HG02571 (cell line): ENCODE measurements around the gene SPCS1.

Experiments
- ATAC-seq: cut with Tn5 transposase; IDR thresholded peaks from one replicate; pipeline ENCODE4 v1.9.1; 2021; ENCODE audit warnings: mild to moderate bottlenecking, moderate library complexity; ENCODE audit not compliant: unreplicated experiment

The SPCS1 gene

DNA sequence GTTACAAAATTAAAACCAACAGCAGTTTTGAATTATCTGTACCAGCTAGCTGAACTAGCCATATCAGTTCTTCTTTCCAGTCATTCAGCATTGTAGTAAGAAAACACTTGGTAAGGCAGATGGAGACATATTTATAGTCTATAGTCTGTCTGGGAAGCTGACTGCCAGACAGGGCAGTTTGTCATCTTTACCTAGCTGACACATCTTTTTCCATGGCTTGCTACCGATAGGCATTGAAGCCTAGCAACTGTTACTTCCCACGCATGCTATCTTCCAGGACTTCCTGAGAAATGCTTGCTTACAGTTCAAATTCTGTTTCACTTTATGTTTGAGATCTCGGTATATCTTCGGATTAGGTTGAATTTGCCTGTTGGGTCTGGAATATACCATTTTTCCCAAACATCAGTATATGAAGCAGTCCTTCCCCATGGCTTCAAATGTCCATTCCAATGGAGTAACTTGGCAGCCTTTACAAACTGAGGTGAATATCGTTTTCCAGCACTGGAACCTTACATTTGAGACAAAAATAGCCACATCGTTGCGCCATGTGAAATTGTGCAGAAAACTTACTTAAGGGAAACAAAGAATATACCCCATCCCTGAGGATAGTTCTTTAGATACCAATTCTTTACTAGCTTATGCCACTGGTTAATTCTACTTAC, 11.2 kb upstream of the SPCS1 start:
- no peak for ATAC-seq

DNA sequence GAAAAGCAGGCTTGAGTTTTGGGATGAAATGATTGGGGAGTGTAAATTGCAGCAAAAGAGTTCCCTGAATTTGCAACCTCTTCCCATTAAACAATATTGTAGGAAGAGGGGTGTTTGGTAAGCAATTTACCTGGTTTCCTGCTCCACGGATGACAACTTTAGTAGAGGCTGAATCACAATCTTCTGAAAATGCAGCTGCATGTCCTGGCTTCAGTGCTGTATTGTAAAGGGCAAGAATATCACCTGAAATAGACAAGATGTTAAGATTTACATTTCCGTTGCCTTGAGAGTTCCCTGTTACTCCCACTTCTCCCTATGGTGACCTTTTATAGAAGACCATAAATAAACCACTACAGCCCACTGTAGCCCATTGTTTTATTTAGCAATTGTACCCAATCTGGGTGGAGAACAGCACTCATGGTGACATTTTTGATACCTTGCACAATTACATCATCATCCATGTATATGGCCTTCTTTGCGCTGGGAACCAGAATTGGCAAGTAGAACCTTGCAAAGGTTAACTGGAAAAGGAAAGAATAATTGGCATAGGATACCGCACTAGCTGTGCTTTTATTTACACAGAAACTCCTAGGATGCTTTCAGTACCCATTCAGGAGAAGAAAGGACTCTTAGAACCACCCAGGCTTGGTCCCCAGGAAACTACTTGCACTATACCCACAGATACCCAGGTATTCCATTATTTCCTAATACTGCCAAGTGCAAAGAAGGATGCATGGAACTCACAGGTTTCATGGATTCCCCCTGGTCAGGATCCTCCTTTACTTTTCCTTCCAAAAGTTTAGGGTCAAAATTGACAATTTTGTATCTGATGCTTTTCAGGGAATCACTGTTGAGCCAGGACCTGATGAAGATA, 9.9 kb upstream of the SPCS1 start:
- no peak for ATAC-seq

DNA sequence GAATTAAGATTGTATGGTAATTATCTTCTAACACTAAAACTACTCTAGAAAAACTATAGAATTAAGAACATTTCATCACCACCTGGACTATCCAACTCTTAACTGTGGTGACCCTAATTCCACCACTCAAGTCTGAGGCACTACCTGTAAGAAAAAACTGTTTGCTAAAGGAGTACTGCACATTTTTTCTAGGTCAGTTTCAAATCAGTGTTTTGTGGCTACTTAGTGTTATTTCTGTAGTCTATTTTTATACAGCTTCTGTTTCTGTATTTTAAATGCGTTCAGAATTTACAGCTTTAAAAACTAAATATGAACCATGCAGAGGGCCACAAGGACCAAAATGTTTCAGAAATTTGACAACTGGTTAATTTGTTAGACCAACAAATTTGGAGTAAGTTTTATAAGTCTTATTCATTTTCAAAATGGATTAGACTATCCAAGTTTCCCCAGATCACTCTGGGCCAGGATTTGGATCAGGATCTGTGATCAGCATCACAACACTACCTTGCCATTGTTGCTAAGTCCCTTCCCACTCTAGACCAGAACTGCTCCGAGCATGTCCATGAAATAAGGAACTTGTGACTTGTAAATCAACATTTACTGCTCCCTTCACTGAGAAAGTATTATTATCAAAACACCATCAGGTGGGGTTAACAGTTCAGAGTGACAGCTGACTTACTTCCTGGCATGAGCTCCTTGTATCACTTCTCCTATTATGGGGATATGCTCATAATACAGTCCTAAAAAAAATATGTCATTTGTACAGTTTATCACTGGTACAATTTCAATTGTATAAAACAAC, 8.9 kb upstream of the SPCS1 start:
- no peak for ATAC-seq

DNA sequence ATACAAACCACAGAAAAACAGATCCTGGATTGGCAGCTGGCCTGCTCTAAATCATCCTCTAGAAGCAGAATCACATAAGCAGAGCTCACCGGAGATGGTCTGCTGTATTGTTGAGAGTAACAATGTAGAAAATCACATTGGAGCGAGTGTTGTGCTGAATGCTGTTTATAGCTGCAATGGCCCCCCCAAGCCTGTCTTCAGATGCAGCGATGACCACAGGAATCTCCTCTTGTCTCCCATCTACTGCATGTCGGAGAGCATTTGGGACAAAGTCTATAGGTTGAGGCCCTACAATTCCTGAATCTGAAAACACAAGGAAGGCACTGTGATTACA, 8.3 kb upstream of the SPCS1 start:
- ATAC-seq = no peak

DNA sequence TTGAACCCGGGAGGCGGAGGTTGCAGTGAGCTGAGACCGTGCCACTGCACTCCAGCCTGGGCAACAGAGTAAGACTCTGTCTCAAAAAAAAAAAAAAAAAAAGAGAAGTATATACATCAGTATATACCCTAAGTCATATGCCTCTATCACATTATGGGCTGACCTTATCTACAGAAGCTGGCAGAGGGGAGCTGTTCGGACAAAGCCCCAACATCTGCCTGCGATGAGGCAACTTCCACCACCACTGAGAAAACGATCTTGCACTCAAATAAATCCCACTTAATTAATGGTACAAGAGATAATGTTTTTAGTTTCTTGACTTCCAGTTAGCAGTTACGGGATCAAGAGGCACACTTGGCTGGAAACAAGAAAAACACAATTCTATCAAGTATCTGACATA, 2.6 kb upstream of the SPCS1 start:
- ATAC-seq = no peak

DNA sequence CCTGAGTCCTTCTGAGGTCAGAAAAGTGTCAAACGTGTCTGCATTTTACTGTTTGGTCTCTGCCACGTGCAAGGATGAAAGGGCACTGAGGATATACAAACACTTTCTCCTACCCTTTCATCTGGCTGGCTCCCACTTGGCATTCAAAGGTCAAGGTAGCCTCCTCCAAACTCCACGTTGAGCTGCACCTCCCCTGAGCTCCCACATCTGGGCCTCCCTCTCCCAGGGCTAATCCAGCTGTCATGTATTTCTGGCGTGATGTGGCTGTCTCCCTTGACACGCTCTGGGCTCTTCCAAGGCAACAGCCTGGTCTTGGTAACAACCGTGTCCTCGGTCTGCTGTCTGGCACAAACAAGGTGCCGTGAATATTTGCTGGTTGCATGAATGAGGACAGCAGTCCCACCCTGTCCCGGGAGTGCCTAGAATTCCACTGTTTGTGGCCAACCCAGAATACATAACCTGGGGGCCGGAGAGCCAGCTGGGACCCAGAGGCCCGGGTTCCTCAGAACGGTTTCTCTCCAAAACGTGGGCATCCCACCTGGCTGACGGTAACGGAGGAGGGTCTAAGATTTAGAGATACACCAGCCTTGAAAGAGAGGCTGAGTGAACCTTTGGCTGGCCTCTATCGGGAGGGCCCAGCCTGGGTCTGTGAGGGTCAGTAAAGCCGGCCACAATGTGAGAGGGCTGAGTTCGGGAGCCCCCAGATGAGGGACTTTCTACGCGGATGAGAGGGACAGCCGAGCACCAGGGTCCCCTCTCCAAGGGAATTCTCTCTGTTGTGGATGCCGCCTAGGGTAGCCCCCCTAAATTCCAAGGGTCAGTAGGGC, 1.1 kb upstream of the SPCS1 start:
- no peak for ATAC-seq

DNA sequence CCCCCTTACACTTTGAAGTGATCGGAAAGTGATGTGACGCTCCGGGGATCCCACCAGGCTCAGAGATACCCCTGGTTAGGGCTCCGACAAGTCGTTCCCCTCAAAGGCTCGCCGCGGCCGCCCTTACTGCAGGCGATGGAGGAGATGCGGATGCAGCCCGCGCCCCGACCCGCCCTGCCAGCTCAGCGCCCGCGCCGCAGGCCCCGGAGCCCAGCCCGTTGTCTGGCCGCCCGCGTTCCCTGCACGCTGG, 543 bp upstream of the SPCS1 start:
- no peak for ATAC-seq

DNA sequence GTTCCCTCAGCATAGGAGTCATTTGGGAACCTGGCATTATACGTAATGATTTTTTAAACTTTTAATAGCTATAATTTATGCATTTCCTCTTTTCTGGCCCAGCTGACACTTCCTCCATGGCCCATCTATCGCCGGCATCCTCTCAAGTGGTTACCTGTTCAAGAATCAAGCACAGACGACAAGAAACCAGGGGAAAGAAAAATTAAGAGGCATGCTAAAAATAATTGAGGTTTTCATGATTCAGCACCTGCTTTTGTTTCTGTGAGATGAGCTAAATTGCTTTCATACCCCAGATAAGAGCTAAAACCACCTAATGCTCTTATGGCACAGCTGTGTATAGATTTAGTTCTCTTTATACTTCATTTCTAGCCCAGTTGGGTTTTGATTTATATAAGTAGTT, 1.7 kb downstream of the SPCS1 start:
- no peak for ATAC-seq

DNA sequence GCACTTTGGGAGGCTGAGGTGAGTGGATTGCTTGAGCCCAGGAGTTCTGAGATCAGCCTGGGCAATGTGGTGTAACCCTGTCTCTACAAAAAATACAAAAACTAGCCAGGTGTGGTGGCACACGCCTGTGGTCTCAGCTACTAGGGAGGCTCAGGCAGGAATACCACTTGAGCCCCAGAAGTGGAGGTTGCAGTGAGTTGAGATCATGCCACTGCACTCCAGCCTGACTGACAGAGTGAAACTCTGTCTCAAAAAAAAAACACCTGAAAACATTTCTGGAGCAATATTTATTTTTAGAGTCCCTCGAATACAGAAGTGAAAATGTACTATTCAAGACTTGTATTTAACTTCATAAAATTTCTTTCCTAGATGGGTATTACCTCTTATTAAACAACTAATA, 4.6 kb downstream of the SPCS1 start:
- ATAC-seq = no peak

DNA sequence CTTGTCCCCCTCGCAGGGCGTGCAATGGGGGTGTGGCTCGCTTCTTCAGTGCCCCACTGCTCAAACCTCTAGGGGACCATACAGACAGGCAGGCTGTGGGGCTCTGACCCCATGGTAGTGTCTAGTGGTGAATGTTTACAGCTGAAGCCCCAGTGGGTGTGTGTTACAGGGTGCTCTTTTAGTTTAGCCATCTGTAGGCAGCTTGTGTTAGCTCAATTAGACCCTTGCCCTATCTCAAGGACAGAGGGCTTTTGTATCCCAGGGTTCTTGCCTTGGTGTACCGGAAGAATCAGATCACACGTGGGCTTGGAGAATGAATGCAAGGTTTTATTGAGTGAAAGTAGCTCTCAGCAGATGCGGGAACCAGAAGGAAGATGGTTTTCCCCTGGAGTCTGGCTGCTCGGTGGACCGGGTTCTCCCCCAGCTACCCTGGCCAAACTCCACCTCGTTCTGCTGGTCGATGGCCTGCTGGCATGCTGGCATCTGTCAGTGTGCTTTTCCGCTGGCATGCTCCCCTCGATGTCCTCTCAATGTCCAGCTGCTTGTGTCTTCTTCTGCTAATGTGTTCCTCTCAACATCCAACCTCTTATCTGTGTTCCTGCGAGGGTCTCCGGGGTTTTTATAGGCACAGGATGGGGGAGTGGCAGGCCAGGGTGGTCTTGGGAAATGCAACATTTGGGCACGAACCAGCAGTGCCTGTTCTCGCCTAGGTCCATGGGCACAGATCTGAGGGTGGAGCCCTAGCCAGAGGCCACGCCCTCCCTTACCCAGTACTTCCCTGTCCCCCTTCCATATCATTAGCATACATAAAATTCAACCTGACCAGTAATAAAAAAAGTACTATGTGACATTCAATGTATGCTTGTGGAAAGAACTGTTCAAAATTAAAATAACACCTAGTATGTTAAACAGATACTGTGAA, 6.6 kb downstream of the SPCS1 start:
- ATAC-seq = no peak

DNA sequence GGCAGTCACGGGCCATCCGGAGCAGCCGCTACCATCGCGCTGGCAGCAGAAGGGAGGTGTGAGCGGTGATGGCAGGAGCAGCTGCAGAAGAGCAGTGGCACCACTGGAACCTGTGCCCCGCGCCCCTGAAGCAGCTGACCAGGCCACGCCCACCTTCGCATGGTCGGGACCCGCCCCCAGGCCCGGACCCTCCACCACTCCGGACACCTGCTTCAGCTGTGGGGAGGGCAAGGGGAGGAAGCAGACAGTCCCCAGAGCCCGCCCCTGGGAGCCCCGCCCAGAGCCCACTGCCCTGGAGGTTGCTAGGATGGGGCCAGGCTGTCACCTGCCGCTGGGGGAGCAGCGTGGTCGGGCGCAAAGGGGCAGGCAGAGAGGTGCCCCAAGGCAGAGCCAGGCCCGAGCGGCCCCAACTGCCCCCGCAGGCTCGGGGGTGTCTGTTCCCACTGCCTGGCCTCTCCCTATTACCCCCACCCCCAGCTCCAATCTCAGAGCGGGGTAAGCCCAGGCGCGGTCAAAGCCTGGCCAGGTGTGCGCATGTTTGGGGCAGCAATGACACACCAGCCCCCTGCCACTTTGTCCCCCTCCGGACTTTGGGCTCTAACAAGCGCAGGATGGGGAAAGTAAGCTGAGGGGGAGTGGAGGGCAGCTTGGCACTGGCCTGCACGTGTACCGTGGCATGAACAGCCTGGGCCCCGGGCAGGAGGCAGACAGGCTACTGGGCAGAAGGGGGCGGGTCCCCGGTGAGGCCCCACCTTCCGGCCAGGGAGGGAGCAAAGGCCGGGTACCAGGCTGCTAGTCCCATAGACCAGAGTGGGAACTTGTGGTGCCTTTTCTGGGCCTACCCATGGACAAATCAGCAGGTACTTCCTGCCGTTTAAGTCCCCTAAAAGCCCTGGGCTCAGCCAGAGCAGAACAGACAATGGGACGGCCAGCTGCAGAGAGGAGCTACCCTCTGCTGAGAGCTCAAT, 8.7 kb downstream of the SPCS1 start:
- ATAC-seq = no peak

DNA sequence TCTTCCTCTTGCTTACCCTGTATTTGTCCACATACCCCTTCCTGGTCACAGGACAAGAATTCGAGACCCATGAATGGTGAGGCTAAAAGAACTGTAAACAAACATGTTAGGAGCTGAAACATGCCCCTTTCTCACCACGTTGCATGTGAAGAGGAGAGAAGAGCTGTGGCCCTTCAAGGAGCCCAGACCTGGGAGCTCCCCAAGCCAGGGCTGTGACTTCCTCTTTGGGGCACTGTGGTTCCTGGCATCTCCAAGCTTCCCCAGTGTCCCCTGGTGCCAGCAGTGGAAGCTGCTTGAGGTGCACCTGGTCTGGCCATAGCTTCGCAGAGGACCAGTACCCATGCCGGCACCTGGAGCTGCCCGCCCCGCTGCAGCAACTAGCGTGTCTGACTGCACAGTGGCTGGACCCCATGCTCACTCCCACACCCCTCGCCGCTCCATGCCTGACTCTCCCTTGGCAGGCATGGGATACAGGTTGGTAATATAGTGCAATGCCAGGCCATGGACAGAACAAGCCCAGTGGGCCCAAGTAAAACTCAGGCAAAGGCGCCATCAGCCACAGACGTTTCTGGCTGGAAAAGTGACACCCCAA, 9.9 kb downstream of the SPCS1 start:
- no peak for ATAC-seq

DNA sequence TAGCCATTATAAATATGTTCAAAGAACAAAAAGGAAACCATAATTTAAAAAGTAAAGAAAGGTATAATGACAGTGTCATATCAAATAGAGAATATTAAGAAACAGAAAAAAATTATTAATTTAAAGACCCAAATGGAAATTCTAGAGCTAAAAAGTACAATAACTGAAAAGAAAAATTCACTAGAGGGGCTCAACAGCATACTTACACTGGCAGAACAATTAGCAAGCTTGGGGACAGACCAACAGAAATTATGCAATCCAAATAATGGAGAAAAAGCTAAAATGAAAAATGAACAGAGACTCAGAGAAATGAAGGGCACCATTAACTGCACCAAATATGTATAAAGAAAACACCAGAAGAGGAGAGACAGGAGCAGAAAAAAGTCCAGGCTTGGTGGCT, 13.7 kb downstream of the SPCS1 start:
- no peak for ATAC-seq

DNA sequence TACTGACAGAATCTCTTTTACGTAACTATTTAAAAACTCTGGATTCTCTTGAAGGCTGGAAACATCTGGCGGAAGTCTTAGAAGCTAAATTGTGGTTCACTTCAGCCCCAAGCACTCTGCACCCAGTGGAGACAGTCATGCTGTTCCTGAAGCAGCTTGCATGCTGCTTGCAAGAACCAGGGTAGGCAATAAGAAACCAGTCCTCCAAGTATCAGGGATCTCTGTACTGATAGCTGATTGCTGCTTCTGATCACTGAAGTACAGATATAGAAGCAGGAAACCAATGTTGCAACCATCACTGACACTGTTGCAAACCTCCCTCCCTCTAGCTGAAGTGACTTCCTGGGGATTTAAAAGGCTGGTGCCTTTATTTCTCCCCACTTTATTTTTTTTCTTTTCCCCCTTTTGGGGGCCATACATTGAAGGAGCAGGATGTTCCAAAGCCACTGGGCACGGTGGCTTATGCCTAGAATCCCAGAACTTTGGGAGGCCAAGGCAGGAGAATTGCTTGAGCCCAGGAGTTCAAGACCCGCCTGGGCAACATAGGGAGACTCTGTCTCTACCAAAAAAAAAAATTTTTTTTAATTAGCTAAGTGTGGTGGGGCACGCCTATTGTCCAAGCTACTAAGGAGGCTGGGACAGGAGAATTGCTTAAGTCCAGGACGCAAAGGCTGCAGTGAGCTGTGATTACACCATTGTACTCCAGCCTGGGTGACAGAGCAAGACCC, 15.3 kb downstream of the SPCS1 start:
- no peak for ATAC-seq

DNA sequence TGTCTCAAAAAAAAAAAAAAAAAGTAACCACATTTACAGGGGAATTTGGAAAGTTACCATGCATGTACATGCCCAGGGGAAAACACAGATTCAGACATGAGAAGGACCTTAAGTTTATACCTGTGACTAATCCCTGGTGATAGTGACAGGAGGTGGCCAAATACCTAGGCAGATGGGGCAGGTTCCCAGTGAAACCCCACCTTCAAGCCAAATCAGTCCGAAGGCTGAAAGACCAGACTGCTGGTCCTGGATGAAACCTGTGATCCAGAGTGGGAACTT, 15.8 kb downstream of the SPCS1 start:
- no peak for ATAC-seq

DNA sequence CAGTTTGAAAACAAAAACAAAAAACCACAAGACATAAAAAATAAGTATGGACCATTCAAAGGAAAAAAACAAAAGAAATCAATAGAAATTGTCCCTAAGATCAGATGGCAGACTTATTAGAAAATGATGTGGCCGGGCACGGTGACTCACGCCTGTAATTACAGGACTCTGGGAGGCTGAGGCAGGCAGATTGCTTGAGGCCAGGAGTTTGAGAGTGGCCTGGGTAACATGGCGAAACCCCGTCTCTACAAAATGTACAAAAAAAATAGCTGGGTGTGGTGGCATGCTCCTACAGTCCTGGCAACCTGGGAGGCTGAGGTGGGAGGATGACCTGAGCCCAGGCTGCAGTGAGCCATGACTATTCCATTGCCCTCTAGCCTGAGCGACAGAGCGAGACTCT, 16.6 kb downstream of the SPCS1 start:
- no peak for ATAC-seq

DNA sequence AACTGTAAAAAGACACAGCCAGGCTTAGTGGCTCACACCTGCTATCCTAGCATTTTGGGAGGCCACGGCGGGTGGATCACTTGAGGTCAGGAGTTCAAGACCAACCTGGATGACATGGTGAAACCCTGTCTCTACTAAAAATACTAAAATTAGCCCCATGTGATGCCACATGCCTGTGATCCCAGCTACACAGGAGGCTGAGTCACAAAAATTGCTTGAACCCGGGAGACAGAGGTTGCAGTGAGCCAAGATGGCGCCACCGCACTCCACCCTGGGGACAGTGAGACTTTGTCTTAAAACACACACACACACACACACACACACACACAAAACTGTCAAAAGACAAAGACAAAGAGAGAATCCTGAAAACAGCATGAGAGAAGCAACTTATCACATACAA, 18.0 kb downstream of the SPCS1 start:
- ATAC-seq = no peak

DNA sequence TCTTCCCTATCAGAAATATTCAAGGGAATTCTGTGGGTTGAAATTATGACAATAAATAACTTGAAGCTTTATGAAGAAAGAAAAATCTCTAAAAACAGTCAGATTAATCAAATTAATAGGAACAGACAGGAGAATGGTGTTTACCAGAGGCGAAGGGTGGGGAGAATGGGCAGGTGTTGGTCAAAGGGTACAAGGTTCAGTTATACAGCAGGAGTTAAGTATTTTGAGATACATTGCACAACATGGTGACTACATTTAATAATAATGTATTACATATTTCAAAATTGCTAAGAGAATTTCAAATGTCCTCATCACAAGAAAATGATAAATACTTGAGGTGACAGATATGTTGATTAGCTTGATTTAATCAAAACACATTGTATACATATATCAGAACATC, 18.6 kb downstream of the SPCS1 start:
- ATAC-seq = no peak
